Spleen (tissue), 11 donors: Measurements from ENCODE around the gene UPK3BL1. TPM values are rescaled to one million over a fixed set of nuclear protein-coding genes. Genes with fewer than 3 reads are reported as not detected.
A peak's percentile ranks its signal among the peaks of the same experiment; 100 is the strongest.
"Not testable (repeated sequence)": the region's sequence is repeated elsewhere in the genome, so short reads cannot be mapped to it uniquely, and the experiment has no call there.

ENCODE experiments used
- DNase-seq: peaks from one replicate; pipeline ENCODE4 v3.0.0-alpha.2; 2020
- H3K27ac ChIP-seq, 8 donors: fragments of 200-600 bp; sonication (generic) in 7 of 8; 1 replicate in 4 of 8; 2 replicates in 4 of 8; pipeline versions ENCODE4 v1.5.0 to v1.8.0; 2016 to 2021; ENCODE audit warnings: inconsistent platforms in 4 of 8, mild to moderate bottlenecking in 4 of 8, moderate library complexity in 1 of 8
- H3K27me3 ChIP-seq, 7 donors: fragments of 200-600 bp; sonication (generic) in 6 of 7; replicated peaks in 1 of 7; 1 replicate in 4 of 7; 2 replicates in 3 of 7; pipeline versions ENCODE4 v1.5.0 to v1.8.0; 2016 to 2021; ENCODE audit warnings: inconsistent platforms in 3 of 7, mild to moderate bottlenecking in 1 of 7
- H3K36me3 ChIP-seq, 6 donors: fragments of 200-600 bp; sonication (generic) in 5 of 6; 1 replicate in 4 of 6; 2 replicates in 2 of 6; pipeline versions ENCODE4 v1.5.0 to v1.8.0; 2016 to 2021; ENCODE audit warnings: inconsistent platforms in 2 of 6
- H3K4me1 ChIP-seq, 6 donors: fragments of 200-600 bp; sonication (generic) in 5 of 6; 1 replicate in 3 of 6; 2 replicates in 3 of 6; pipeline versions ENCODE4 v1.5.0 to v1.8.0; 2016 to 2021; ENCODE audit warnings: inconsistent platforms in 3 of 6
- H3K4me3 ChIP-seq, 8 donors: fragments of 200-600 bp; sonication (generic) in 7 of 8; 1 replicate in 4 of 8; 2 replicates in 4 of 8; pipeline versions ENCODE4 v1.5.0 to v1.8.0; 2016 to 2021; ENCODE audit warnings: inconsistent platforms in 4 of 8, mild to moderate bottlenecking in 4 of 8, moderate library complexity in 2 of 8
- H3K9me3 ChIP-seq, 8 donors: fragments of 200-600 bp; sonication (generic) in 7 of 8; 1 replicate in 4 of 8; 2 replicates in 4 of 8; pipeline versions ENCODE4 v1.5.0 to v1.8.0; 2016 to 2021; ENCODE audit warnings: inconsistent platforms in 4 of 8
- WGBS, 5 donors: extraction: QIAGEN DNeasy Blood & Tissue Kit in 3 of 5; methylation state at CpG; one replicate each; pipeline versions ENCODE4 v1.1.5 to v1.1.7; 2013 to 2018; 5-methylcytosine and 5-hydroxymethylcytosine counted together
- intact Hi-C: fragments of 100-400 bp; cut with DNase I; formaldehyde crosslinking; loops from one replicate; pipeline ENCODE4 v1.15.0; 2023; ENCODE audit warnings: low total_unique reads
- polyA plus RNA-seq, 3 donors: library from polyadenylated mRNA; stranded (reverse); fragments of 200-250 nt; gene quantifications; one replicate each; pipeline ENCODE4 v1.2.1, GENCODE V29; 2013
- total RNA-seq, 7 donors: library from RNA; depleted of rRNA in 3 of 7; stranded (reverse); fragments of >200 nt in 3 of 7; fragmentation: NEBNext Ultra II Directional in 4 of 7; extraction: Animal tissue kit (Norgen Biotek cat#: 25700) in 4 of 7; gene quantifications; one replicate each; pipeline versions ENCODE4 v1.1.0 to v1.2.1, GENCODE V29; 2016 to 2021
- donor health status: healthy with polysubstance abuse.
- donor health status: DM: no; HTN: no; CAD: no; lungs with moderate emphysema.
- donor health status: DM: no; HTN: no; CAD: no.
- donor health status: Bipolar disorder and iron deficiency.
- donor health status: healthy.
- donor health status: DM: no; HTN: no; CAD: no.
- donor health status: DM: yes; HTN: yes; CAD: no.

Gene UPK3BL1
- total and polyA plus RNA-seq, 10 donors, result 18.5 to 206 (median 48.4) TPM

DNA sequence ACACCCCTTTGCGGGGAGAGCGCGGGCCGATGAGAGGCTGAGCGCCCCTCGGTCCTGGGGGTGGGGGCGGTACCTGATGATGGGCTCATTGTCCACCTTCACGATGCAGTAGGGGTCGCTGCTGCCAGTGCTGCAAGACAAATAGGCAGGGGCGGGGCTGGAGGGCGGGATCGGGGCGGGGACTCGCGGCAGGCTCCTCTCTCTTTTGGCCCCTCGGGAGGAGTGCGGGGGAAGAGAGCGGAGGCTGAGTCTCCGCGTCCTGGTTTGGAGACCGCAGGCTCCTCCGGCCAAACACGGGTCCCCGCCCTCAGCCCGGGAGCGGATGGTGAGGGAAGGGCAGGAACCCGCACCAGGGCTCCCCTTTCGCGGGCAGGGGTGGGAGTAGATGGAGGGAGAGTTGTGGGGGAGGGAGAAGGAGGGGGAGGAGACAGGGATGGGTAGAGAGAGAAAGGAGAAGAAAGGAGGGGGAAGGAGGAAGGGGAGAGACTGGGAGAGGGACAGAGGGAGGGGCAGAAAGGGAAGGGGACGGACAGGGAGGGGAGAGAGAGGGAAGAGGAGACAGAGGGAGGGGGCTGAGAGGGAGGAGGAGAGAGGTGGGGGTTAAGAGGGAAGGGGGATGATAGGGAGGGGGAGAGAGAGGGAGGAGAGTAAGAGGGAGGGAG lies 31.4 kb downstream of the UPK3BL1 start:
- H3K4me1 ChIP-seq, H3K36me3 ChIP-seq, H3K27ac ChIP-seq, DNase-seq, H3K27me3 ChIP-seq, intact Hi-C loops, H3K4me3 ChIP-seq, H3K9me3 ChIP-seq: not testable (repeated sequence)
- WGBS, 5 donors, result no CpG with 5 or more reads among the region's 30 CpGs

DNA sequence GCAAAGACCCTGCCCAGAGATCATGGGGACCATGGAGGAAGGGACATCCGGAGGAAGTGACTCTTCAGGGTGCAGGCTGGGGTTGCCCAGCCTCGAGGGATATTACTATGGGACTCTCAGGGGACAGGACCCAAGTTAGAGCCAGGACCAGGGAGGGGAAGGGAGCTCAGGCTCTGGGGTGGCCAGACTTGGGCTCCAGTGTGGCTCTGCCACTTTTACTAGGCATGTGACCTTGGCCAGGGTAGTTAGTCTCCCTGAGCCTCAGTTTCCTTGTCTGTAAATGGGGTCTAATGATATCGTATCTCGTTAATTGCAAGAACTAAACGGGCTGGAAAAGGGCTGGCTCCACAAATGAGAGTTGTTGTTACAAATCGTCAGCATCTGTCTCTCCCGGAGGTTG lies 32.1 kb downstream of the UPK3BL1 start:
- intact Hi-C loops, H3K4me3 ChIP-seq, H3K4me1 ChIP-seq, H3K27ac ChIP-seq, H3K36me3 ChIP-seq, H3K9me3 ChIP-seq, H3K27me3 ChIP-seq: not testable (repeated sequence)
- 87 to 93% methylated on average over 2 to 3 of the region's 7 CpGs; no CpG with 5 or more reads in 3 of the 5 donors for WGBS, 5 donors
- DNase-seq, result peak; percentile 43

DNA sequence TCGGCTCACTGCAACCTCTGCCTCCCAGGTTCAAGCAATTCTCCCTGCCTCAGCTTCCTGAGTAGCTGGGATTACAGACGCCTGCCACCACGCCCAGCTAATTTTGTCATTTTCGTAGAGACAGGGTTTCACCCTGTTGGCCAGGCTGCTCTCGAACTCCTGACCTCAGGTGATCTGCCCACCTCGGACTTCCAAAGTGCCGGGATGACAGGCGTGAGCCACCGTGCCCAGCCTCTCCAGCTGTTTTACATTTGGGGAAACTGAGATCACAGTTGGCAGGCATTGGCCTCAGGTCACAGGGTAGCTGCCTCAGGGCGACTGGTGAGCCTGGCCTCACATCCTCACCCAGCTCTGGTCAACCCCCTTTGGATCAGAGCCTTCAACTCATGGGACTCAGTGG lies 32.9 kb downstream of the UPK3BL1 start:
- H3K27ac ChIP-seq, H3K4me3 ChIP-seq, H3K9me3 ChIP-seq, DNase-seq, intact Hi-C loops, H3K4me1 ChIP-seq, H3K27me3 ChIP-seq, H3K36me3 ChIP-seq: not testable (repeated sequence)
- WGBS, 5 donors, result 72 to 79% (median 75%) methylated on average over 4 to 6 of the region's 10 CpGs; no CpG with 5 or more reads in 2 of the 5 donors

DNA sequence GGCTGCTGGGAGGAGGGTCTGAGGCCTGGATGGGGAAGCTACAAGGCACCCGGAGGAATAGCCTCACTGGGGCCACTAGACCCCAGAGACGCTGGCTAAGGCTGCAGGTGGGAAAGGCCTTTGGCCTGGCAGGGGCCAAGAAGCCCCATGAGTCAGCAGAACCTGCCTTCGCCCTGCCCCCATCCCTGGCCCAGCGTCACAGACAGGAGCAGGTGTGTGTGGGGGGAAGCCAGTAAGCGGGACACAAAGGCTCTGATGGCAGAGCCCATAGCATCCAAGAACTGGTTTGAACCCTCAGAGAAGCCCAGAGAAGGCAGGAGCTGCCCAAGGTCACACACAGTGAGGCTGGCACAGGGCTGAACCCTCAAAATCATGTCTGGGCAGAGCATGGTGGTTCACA lies 35.7 kb downstream of the UPK3BL1 start:
- H3K4me1 ChIP-seq, H3K27me3 ChIP-seq, H3K27ac ChIP-seq, H3K4me3 ChIP-seq, H3K36me3 ChIP-seq, DNase-seq, intact Hi-C loops, H3K9me3 ChIP-seq: not testable (repeated sequence)
- no CpG with 5 or more reads among the region's 5 CpGs for WGBS, 5 donors

DNA sequence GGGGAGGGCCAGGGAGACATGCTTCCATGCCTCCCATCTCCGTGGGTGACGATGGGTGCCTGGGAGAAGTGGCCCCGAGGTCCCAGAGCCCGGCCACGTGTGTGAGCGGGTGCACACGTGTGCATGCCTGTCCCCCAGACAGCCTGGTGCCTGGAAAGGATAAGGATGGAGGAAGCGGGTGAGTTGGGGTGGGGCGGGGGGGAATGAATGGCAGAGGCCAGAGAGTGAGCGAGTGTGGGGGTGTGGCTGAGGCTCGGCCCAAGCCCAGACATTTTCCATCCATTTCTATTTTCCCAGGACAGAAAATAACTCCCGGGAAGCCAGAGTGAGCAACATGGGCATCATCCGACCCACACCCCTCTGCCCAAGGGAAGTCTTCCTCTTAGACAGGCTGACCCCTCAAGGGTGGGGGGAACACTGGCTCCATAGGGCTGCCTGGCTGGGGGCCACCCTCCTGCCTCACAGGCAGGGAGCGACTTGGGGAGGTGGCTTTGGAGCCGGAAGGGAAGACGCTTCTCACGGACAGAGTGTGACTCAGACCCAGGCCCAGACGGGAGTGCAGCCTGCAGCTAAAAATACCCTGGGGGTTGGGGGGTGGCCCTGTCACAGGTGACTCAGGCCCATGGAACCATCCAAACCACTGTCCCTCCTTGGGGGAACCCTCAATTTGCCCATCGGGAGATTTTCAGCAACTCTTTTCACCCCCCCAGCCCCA lies 38.0 kb downstream of the UPK3BL1 start:
- H3K36me3 ChIP-seq, intact Hi-C loops, H3K9me3 ChIP-seq, DNase-seq, H3K4me1 ChIP-seq, H3K4me3 ChIP-seq, H3K27ac ChIP-seq, H3K27me3 ChIP-seq: not testable (repeated sequence)
- WGBS, 5 donors, result 57 to 82% methylated on average over 1 to 4 of the region's 19 CpGs; no CpG with 5 or more reads in 3 of the 5 donors

DNA sequence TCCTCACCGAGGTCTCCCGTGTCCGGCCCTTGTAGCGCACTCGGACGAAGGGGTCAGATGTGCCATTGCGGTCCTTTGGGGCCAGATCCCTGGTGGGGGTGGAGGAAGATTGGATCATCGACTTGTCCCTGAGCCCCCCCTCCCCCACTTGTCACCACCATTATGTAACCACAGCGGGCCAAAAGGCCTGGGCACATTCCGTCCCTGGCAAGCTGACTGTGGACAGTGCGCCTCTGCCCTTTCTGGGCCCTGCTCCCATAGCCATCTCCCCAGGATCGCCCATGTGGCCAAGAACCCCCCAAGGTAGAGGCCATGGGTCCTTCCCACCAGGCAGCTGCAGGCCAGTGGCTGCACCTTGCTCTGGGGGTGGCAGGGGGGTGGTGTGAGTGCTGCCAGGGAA lies 40.3 kb downstream of the UPK3BL1 start:
- H3K4me3 ChIP-seq, H3K9me3 ChIP-seq, intact Hi-C loops, H3K4me1 ChIP-seq, H3K36me3 ChIP-seq, H3K27me3 ChIP-seq, DNase-seq, H3K27ac ChIP-seq: not testable (repeated sequence)
- no CpG with 5 or more reads among the region's 12 CpGs for WGBS, 5 donors

DNA sequence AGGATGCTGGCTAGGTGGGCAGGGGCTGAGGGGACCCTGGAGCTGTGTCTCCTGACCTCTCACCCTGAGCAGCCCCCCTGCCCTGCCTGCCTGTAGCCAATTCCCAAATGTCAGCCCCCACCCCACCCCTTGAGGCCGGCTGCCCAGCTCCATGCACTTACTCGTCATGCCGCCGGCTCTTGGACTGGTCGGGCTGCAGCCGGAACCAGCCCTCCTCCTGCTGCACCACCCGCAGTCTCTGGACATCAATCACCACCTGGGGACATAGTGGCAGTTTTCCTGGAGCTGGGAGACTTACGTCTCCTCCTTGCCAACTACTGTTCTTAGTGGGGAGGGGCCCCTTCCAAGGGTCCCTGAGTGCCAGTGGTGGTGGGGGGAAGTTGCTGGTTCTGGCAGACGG lies 42.9 kb downstream of the UPK3BL1 start:
- H3K9me3 ChIP-seq, H3K4me1 ChIP-seq, H3K36me3 ChIP-seq, H3K4me3 ChIP-seq, DNase-seq, intact Hi-C loops, H3K27me3 ChIP-seq, H3K27ac ChIP-seq: not testable (repeated sequence)
- WGBS, 5 donors, result no CpG with 5 or more reads among the region's 9 CpGs

DNA sequence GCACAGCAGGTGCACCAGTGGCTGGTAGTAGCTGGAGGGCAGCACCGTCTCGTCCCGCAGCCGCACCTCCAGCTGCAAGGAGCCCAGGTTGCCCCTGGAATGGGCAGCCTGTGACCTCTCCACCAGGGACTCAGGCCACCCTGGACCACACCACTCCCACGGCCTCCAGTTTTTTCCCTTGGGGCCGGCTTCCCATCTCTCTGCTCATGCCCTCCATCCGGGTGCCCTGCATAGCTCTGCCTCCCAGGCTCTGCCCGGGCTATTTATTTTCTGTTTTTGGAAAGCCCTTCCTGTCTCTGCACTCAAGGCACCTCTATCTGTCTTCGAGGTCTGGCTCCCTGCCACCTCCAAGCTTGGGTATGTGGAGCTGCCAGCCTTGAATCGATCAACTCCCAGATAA lies 46.6 kb downstream of the UPK3BL1 start:
- H3K4me3 ChIP-seq, DNase-seq: not testable (repeated sequence)
- WGBS, 5 donors, result 72 to 82% (median 76%) methylated on average over 4 to 9 of the region's 10 CpGs

DNA sequence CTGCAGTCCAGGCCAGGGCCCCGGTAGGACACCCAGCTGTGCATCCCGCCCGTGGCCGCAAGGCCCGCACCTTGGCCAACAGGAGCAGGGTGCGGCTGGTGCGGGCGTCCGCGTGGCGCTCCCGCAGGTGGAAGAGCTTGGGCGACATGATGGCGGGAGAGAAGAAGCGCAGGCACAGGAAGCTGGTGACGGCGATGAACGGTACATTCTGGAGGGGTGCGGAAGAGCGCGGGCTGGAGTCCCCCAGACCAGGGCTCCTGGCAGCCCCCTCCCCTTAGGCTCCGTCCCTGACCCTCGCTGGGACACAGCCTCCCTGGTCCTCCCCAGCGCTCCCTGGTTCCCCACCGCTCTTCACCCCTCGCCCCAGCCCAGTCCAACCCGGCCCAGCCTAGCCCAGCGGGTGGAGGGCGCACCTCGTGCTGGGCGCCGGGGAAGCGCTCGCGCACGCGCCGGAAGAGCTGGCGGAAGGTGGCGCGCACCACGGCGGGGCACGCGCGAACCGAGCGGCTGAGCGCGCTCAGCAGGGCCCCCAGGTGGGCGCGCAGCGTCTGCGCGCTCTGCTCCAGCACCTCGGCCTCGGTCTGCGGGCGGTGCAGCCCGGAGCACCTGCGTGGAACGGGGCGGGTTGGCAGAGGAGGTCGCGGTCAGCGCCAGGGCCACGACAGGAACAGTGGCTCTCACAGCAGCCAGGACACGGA lies 48.8 kb downstream of the UPK3BL1 start:
- H3K9me3 ChIP-seq, H3K4me1 ChIP-seq, H3K4me3 ChIP-seq, H3K27me3 ChIP-seq, H3K27ac ChIP-seq, DNase-seq, H3K36me3 ChIP-seq, intact Hi-C loops: not testable (repeated sequence)
- no CpG with 5 or more reads among the region's 68 CpGs for WGBS, 5 donors

More for the DNA sequence above, 46.6 kb downstream of the UPK3BL1 start:
- H3K27me3 ChIP-seq, intact Hi-C loops, H3K36me3 ChIP-seq, H3K4me1 ChIP-seq, H3K9me3 ChIP-seq, H3K27ac ChIP-seq: not testable (repeated sequence)

DNA sequence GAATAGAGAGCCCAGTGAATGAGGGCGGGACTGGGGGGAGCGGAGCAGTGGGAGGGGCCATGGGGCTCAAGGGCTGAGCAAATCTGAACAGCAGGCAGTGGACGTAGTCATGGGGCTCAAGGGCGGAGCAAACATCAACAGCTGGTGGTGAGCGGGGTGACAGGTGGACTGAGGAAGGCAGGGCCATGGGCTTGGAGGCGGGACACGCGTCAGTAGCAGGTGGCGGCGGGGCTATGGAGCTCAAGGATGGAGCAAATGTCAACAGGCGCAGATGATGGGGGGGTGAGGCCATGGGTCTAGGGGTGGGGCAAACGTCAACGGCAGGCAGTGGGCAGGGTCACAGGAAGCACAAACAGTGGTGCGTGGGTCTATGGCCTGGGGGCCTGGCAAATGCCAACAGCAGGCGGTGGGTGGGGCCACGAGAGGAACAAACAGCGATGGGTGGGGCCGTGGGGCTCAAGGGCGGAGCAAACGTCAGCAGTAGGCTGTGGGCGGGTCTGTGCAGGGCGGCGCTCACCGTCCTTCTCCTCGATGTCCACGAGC lies 50.0 kb downstream of the UPK3BL1 start:
- H3K27me3 ChIP-seq, intact Hi-C loops, H3K9me3 ChIP-seq, H3K4me1 ChIP-seq, H3K36me3 ChIP-seq, H3K4me3 ChIP-seq: not testable (repeated sequence)
- DNase-seq, result peak; percentile 87
- 23 to 50% (median 35%) methylated on average over 6 to 10 of the region's 26 CpGs for WGBS, 5 donors
- peak overlapping the region in 1 of 8 donors; percentile 43 for H3K27ac ChIP-seq

DNA sequence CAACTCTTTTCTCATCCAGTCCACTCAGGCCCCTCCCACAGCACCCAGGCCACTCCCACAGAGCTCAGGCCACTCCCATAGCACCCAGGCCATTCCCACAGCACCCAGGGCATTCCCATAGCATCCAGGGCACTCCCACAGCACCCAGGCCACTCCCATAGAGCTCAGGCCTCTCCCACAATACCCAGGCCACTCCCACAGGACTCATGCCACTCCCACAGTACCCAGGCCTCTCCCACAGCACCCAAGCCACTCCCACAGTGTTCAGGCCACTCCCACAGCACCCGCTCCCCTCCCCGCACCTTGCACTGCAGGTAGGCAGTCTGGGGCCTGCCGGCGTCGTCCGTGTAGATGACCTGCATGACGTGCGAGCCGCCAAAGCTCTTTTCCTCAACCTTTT lies 52.7 kb downstream of the UPK3BL1 start:
- H3K27ac ChIP-seq, H3K9me3 ChIP-seq, H3K4me1 ChIP-seq, H3K36me3 ChIP-seq, intact Hi-C loops, H3K4me3 ChIP-seq, DNase-seq, H3K27me3 ChIP-seq: not testable (repeated sequence)
- no CpG with 5 or more reads among the region's 9 CpGs for WGBS, 5 donors
